ENCODE data around the gene FAM135A. TPM values are rescaled to one million over a fixed set of nuclear protein-coding genes. Genes with fewer than 3 reads are reported as not detected.

FAM135A gene
- total and polyA plus RNA-seq, 9 of the 15 experiments (the other 6 are each of a cell fraction or from before 2014, with no cell fraction given) = 7.4 to 32.9 (median 19.2) TPM

- no peak for TF ChIP-seq ZNF197 (CRISPR knock-in tag; IDR thresholded peaks at IDR 0.05; ENCODE audit: low read depth)
- TF ChIP-seq BDP1 (IDR thresholded peaks at IDR 0.05; ENCODE audit: insufficient read depth, insufficient read length) = no peak
- no peak for TF ChIP-seq ZNF551 (CRISPR knock-in tag; IDR thresholded peaks at IDR 0.05)
- TF ChIP-seq THAP7 (CRISPR knock-in tag; IDR thresholded peaks at IDR 0.05) = no peak
- no peak for TF ChIP-seq ZNF408 (CRISPR knock-in tag; IDR thresholded peaks at IDR 0.05; ENCODE audit: low read depth)
- TF ChIP-seq ZC3H4 (CRISPR knock-in tag; IDR thresholded peaks at IDR 0.05; ENCODE audit: borderline replicate concordance) = peak; percentile 28; the same call in 1 of the 2 replicates
- TF ChIP-seq ZNF143 (CRISPR knock-in tag; IDR thresholded peaks at IDR 0.05) = no peak
- no peak for TF ChIP-seq NR3C1 (CRISPR knock-in tag; IDR thresholded peaks at IDR 0.05)
- TF ChIP-seq MLLT1 (IDR thresholded peaks at IDR 0.05) = peak in 1 of 2 experiments; percentile 93; a peak in 2 of 4 replicates
- TF ChIP-seq PHF8 (IDR thresholded peaks at IDR 0.05; ENCODE audit: borderline replicate concordance, low read length) = peak; percentile 76; the same call in 1 of the 2 replicates
- TF ChIP-seq ARNT (IDR thresholded peaks at IDR 0.05) = no peak
- peak; percentile 97 for TF ChIP-seq ARHGAP35 (IDR thresholded peaks at IDR 0.05; ENCODE audit: partially characterized antibody)
- TF ChIP-seq PHF20 (IDR thresholded peaks at IDR 0.05; ENCODE audit: partially characterized antibody) = peak; percentile 99
- TF ChIP-seq TSC22D4 (tag; IDR thresholded peaks at IDR 0.05) = no peak
- no peak for TF ChIP-seq SIRT6 (IDR thresholded peaks at IDR 0.05; ENCODE audit: low read depth, low read length)
- TF ChIP-seq KLF6 (CRISPR knock-in tag; IDR thresholded peaks at IDR 0.05; ENCODE audit: borderline replicate concordance) = no peak
- TF ChIP-seq ILF3 (IDR thresholded peaks at IDR 0.05; ENCODE audit: borderline replicate concordance) = no peak
- no peak; the same call in 1 of the 2 replicates for TF ChIP-seq ZNF766 (CRISPR knock-in tag; conservative IDR thresholded peaks at IDR 0.05)
- no peak for TF ChIP-seq EP300 (IDR thresholded peaks at IDR 0.05; ENCODE audit: low read length)
- TF ChIP-seq STAG1 (CRISPR knock-in tag; IDR thresholded peaks at IDR 0.05; ENCODE audit: borderline replicate concordance) = no peak
- no peak; the same call in 1 of the 2 replicates for TF ChIP-seq LEF1 (IDR thresholded peaks at IDR 0.05)
- TF ChIP-seq SRSF9 (IDR thresholded peaks at IDR 0.05; ENCODE audit: borderline replicate concordance, low read depth, low read length) = no peak
- TF ChIP-seq JUND (IDR thresholded peaks at IDR 0.05; ENCODE audit: borderline replicate concordance, low read depth, low read length) = 0 out of 2 replicates have a peak, but pooled peaks have one; percentile 37
- TF ChIP-seq JUND (tag; IDR thresholded peaks at IDR 0.05; ENCODE audit: borderline replicate concordance, low read depth, low read length) = no peak
- 0 out of 2 replicates have a peak, but pooled peaks have one; percentile 53 for TF ChIP-seq NFRKB (IDR thresholded peaks at IDR 0.05; ENCODE audit: low read depth)
- no peak for TF ChIP-seq USF1 (CRISPR knock-in tag; IDR thresholded peaks at IDR 0.05)
- peak; percentile 55; the same call in 1 of the 2 replicates for TF ChIP-seq ATF7 (IDR thresholded peaks at IDR 0.05)
- peak; percentile 68; the same call in 1 of the 2 replicates for TF ChIP-seq GTF2E2 (tag; IDR thresholded peaks at IDR 0.05)
Observed at GRCh38 chr6:70413114-70413991, at the start of gene FAM135A (continued).
